Heart left ventricle (tissue), 13 donors: Measurements from ENCODE around the gene CFI.

Experiments
- POLR2A ChIP-seq, 2 donors: fragments of 450-650 bp; IDR thresholded peaks; one replicate each; pipeline ENCODE4 v1.6.1; 2017; ENCODE audit warnings: antibody characterized with exemption in 2 of 2, mild to moderate bottlenecking in 2 of 2, moderate library complexity in 2 of 2
- TF ChIP-seq, protein P1 (sequence below), 12 donors: fragments of 200-600 bp; sonication (generic) in 4 of 12; IDR thresholded peaks; one replicate each; pipeline versions ENCODE4 v1.5.0 to v1.8.0; 2018 to 2022; ENCODE audit warnings: antibody characterized with exemption in 12 of 12, mild to moderate bottlenecking in 5 of 12
- donor health status: ischemic (EF 13 %, LVEDD 7.1; RV severe dilation, severe dysfunction).
- donor health status: DM: no; HTN: yes; CAD: no.
- donor health status: DM: no; HTN: no; CAD: no.
- donor health status: ischemic (EF 25% LVEDD 6.9; RV normal size, moderate dysfunction).
- donor health status: ischemic (EF 25% LVEDD 5.7; RV mildly dilated, moderate dysfunction).
- donor health status: ischemic (EF 35%, LVEDD 5.7; RV mildly dilated, moderate dysfunction).
- donor health status: nonischemic (EF 11% LVEDD 7.7; RV severe dilation, severe dysfunction).
- donor health status: DM: yes; HTN: yes; CAD: no.
- donor health status: PGD.
- donor health status: ischemic (EF 29% LVEDD 5.4; RV normal size, mild dysfunction).
- donor health status: nonischemic (EF 23%, LVEDD 6.1; RV moderate dilation, normal function).

GRCh38 chr4:109827672-109828071 is 25.9 kb upstream of the CFI start, which contains the start of gene RRH:
- TF ChIP-seq POLR2A (IDR thresholded peaks at IDR 0.05), result no peak
- TF ChIP-seq, protein P1, sequence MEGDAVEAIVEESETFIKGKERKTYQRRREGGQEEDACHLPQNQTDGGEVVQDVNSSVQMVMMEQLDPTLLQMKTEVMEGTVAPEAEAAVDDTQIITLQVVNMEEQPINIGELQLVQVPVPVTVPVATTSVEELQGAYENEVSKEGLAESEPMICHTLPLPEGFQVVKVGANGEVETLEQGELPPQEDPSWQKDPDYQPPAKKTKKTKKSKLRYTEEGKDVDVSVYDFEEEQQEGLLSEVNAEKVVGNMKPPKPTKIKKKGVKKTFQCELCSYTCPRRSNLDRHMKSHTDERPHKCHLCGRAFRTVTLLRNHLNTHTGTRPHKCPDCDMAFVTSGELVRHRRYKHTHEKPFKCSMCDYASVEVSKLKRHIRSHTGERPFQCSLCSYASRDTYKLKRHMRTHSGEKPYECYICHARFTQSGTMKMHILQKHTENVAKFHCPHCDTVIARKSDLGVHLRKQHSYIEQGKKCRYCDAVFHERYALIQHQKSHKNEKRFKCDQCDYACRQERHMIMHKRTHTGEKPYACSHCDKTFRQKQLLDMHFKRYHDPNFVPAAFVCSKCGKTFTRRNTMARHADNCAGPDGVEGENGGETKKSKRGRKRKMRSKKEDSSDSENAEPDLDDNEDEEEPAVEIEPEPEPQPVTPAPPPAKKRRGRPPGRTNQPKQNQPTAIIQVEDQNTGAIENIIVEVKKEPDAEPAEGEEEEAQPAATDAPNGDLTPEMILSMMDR (IDR thresholded peaks at IDR 0.05), result no peak
